ENCODE results near the gene PAM16.
"Not testable (repeated sequence)": the region's sequence is repeated elsewhere in the genome, so short reads cannot be mapped to it uniquely, and the experiment has no call there.

Gene PAM16

DNA sequence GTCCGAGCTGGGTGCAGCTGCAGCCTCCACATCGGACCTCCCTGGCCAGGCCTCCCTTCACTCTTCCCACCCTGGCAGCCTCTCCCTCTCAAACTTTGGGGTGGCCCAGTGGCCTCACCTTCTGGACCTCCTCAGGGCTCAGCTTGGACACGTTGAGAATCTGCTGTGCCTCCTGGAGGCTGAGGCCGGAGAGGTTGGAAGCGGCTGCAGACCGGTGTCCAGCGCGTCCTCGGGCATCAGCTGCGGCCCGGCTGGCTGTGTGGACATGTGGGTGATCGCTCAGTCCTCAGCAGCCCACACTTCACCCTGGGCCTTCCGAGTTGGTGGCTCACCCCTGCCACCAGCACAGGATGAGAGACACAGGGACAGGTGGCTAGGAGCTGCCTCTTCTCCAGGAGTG, 9.9 kb downstream of the PAM16 start:
- DNase-seq: no peak
- in situ Hi-C loops (cut with HindIII; ENCODE audit: low pct_ligation_motif_present, low pct_unique_long_range_greater_than_20kb, low sequenced_read_pairs): no loop called here

GRCh38 chr16:4340443-4340842, 10.7 kb downstream of the PAM16 start:
- in situ Hi-C loops (cut with HindIII; ENCODE audit: low pct_ligation_motif_present, low pct_unique_long_range_greater_than_20kb, low sequenced_read_pairs): no loop called here
- no peak for DNase-seq

DNA sequence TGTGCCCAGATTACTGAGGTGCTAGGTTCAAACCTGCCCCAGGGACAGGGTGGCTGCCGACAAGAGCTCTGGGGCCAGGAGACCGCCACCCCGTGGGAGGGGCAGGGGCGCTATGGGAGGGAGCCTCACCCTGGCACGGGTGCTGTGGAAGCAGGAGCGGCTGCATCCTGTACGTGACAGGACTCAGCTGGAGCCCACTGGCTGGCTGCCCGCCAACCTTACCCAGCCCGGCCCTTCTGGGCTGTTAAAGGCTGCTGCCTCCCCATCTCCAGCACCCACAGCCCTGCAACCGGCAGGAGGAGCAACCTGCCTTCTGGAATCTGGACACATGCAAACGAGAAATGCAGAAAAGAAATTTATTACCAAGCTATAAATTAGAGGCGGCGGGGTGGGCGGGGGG, 11.2 kb downstream of the PAM16 start:
- no peak for DNase-seq
- in situ Hi-C loops (cut with HindIII; ENCODE audit: low pct_ligation_motif_present, low pct_unique_long_range_greater_than_20kb, low sequenced_read_pairs): no loop called here

DNA sequence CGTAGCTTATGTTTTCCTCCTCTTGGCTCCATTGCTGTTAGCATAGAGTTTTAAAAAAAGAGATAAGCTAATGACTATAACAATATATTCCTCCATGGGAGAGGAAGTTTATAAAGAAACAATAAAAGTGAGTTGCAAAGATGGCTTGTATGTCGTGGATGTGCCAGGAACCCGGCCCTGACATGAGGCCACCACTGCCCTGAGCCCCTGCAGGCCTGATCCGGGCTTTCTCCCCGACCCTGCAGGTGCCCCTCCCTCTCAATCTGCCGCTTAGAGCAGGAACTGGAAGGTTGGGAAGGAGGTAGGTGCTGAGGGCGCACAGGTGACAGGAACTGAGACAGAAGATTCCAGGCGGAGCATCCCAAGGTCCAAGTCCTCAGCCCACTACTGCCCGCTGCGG, 11.7 kb downstream of the PAM16 start:
- DNase-seq: no peak
- in situ Hi-C loops (cut with HindIII; ENCODE audit: low pct_ligation_motif_present, low pct_unique_long_range_greater_than_20kb, low sequenced_read_pairs): no loop called here

DNA sequence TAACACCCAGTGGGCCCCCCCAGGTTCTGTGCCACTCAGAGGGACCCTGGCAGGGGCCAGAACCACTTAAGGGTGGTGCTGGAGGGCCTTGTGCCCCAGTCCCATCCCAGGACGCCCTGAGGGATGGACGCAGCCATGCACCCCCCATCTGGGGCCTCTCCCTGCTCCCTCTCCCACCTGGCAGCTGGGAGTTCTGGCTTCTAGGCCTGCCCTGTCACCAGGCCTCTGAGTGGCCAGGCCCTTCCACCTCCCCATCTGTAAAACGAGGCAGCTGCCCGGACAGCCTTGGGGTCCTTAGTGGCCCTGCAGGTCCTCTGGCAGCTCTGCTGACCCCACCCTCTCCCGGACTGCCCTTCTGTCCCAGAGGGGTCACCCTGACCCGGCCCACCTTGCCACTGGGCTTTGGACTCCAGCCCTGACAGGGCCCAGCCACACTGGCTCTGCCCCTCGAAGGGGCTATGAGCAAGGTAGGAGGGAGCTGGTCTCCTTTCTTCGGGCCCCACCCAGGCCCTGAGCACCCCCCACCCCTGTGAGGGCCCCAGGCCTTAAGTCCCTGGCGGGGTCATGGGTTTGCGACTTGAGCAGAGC, 12.3 kb downstream of the PAM16 start:
- no peak for DNase-seq
- in situ Hi-C loops (cut with HindIII; ENCODE audit: low pct_ligation_motif_present, low pct_unique_long_range_greater_than_20kb, low sequenced_read_pairs): no loop called here

GRCh38 chr16:4338125-4338582, 13.0 kb downstream of the PAM16 start:
- DNase-seq: no peak
- in situ Hi-C loops (cut with HindIII; ENCODE audit: low pct_ligation_motif_present, low pct_unique_long_range_greater_than_20kb, low sequenced_read_pairs): no loop called here

DNA sequence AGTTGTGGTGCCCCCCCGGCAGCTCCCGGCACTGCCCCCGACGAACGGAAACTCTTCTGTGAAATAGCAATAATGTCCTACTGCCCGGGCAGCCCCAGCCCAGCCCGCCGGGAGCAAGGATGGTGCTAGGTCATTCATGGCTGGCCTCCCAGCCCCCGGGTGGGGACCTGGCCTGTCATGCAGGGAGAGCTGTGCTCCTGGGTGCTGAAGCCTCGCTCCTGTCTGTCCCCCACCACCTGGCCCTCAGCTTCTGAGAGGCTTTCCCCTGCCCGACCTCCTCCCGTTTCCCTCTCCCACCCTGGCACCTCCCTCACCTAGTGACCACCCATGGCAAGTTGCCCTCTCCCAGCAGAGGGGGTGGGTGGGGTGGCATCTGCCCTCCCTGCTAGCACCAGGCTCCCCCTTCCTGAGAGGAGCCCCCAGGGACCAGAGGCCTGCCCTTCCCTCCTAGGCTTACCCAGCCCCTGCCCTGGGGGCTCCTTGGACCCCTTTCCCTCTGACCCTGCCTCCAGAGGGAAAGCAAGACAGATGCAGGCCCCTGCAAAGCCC, 13.5 kb downstream of the PAM16 start:
- in situ Hi-C loops (cut with HindIII; ENCODE audit: low pct_ligation_motif_present, low pct_unique_long_range_greater_than_20kb, low sequenced_read_pairs): no loop called here
- DNase-seq: no peak

GRCh38 chr16:4336701-4337539, 14.2 kb downstream of the PAM16 start:
- in situ Hi-C loops (cut with HindIII; ENCODE audit: low pct_ligation_motif_present, low pct_unique_long_range_greater_than_20kb, low sequenced_read_pairs): no loop called here

DNA sequence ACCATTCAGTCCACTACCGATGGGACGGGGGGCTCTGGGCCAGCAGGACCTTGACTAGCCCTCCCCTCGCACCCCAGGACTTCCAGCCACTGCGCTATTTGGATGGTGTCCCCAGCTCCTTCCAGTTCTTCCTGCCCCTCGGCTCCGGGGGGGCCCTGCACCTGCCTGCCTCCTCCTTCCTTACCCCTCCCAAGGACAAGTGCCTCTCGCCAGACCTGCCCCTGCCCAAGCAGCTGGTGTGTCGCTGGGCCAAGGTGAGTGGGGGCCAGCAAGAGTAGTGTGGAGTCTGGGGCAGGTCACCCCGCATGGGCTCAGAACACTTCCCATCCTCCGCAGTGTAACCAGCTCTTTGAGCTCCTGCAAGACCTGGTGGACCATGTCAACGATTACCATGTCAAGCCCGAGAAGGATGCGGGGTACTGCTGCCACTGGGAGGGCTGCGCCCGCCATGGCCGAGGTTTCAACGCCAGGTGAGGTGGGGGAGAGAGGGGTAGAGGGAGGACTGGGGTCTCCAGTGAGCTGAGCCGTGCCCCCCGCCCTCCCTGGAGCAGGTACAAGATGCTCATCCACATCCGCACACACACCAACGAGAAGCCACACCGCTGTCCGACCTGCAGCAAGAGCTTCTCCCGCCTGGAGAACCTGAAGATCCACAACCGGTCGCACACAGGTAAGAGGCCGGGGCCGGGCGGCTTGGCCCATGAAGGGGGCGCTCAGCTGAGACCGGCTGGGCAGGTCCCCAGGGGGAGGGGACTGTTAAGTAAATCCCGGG, 16.2 kb downstream of the PAM16 start:
- in situ Hi-C loops (cut with HindIII; ENCODE audit: low pct_ligation_motif_present, low pct_unique_long_range_greater_than_20kb, low sequenced_read_pairs): no loop called here

More at GRCh38 chr16:4336701-4337539, 14.2 kb downstream of the PAM16 start:
- no peak for DNase-seq

DNA sequence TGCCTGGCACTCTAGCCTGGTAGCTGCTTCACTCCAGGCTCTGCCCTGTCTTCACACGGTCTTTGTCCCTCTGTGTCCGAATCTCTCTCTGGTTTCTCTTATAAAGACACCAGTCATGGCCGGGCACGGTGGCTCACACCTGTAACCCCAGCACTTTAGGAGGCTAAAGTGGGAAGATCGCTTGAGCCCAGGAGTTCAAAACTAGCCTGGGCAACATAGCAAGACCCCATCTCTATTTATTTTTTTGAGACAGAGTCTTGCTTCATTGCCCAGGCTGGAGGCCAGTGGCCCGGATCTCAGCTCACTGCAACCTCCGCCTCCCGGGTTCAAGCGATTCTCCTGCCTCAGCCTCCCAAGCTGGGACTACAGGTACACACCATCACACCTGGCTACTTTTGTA, 17.4 kb downstream of the PAM16 start:
- in situ Hi-C loops (cut with HindIII; ENCODE audit: low pct_ligation_motif_present, low pct_unique_long_range_greater_than_20kb, low sequenced_read_pairs); DNase-seq: not testable (repeated sequence)

More for the DNA sequence above, 16.2 kb downstream of the PAM16 start:
- no peak for DNase-seq

GRCh38 chr16:4333308-4333638, 17.8 kb downstream of the PAM16 start:
- in situ Hi-C loops (cut with HindIII; ENCODE audit: low pct_ligation_motif_present, low pct_unique_long_range_greater_than_20kb, low sequenced_read_pairs): no loop called here
- no peak for DNase-seq

DNA sequence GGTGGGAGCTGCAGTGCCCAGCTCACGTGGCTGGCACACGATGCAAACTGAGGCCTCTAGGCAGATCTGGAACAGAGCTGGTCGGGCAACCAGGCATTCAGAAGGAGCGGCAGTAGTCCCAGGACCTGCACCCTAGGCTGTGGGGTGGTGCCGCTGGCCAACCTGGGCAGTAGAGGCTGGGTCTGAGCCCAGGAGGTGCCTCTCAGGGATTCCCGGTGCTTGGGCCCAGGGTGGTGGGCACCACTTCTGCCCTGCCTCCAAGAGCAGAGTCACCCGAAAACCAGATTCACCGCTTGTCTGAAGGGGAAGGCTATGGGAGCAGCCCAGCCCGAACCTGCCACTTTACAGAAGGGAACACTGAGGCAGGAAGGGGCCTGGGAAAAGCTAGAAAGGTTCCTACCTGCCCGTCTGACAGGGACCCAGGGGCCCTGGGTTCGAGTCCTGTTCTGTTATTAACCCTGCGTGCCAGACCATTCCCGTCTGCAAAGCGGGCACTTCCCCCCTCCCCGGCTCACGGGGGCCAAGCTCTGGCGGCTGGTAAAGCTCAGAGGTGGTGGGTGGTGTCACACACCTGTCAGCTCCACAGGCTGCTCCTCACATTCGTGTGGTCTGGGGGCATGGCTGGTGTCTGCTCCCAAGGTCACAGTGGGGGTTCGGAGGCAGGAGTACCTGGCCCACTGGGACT, 18.4 kb downstream of the PAM16 start:
- in situ Hi-C loops (cut with HindIII; ENCODE audit: low pct_ligation_motif_present, low pct_unique_long_range_greater_than_20kb, low sequenced_read_pairs): no loop called here

GRCh38 chr16:4332083-4332482, 19.0 kb downstream of the PAM16 start:
- in situ Hi-C loops (cut with HindIII; ENCODE audit: low pct_ligation_motif_present, low pct_unique_long_range_greater_than_20kb, low sequenced_read_pairs): no loop called here
- DNase-seq: no peak

More for the DNA sequence above, 18.4 kb downstream of the PAM16 start:
- no peak for DNase-seq

GRCh38 chr16:4330277-4330874, 20.7 kb downstream of the PAM16 start:
- peak; percentile 73 for DNase-seq
- in situ Hi-C loops (cut with HindIII; ENCODE audit: low pct_ligation_motif_present, low pct_unique_long_range_greater_than_20kb, low sequenced_read_pairs): no loop called here

GRCh38 chr16:4328782-4329775, 22.0 kb downstream of the PAM16 start:
- no peak for DNase-seq
- in situ Hi-C loops (cut with HindIII; ENCODE audit: low pct_ligation_motif_present, low pct_unique_long_range_greater_than_20kb, low sequenced_read_pairs): no loop called here

- DNase-seq: no peak
- in situ Hi-C loops (cut with HindIII; ENCODE audit: low pct_ligation_motif_present, low pct_unique_long_range_greater_than_20kb, low sequenced_read_pairs): no loop called here
Measured at GRCh38 chr16:4328046-4328781, 22.9 kb downstream of the PAM16 start.
